H1 (cell line): ENCODE measurements around the gene LRRC18. TPM values are rescaled to one million over a fixed set of nuclear protein-coding genes. Genes with fewer than 3 reads are reported as not detected.

Source experiments
- GABPA ChIP-seq: IDR thresholded peaks from 2 replicates; pipeline ENCODE4 v1.6.1; 2011; ENCODE audit warnings: mild to moderate bottlenecking, low read length, moderate library complexity, borderline replicate concordance; ENCODE audit not compliant: insufficient read depth
- polyA plus RNA-seq, 7 experiments: library from polyadenylated mRNA; depleted of rRNA in 3 of 7; stranded (reverse) in 5 of 7; unstranded in 2 of 7; fragments of >200 nt in 5 of 7; fragments of 200-250 nt in 2 of 7; gene quantifications; 1 replicate in 5 of 7; 2 replicates in 1 of 7; 4 replicates in 1 of 7; pipeline versions ENCODE4 v1.2.1 to v1.2.3, GENCODE V29; 2011 to 2013; ENCODE audit warnings: missing spikeins in 2 of 7, mixed read lengths in 2 of 7
- total RNA-seq: library from RNA; stranded (reverse); fragmentation: NEBNext Ultra II Directional; extraction: Animal tissue kit (Norgen Biotek cat#: 25700); gene quantifications from 2 replicates; pipeline ENCODE4 v1.2.1, GENCODE V29; 2021
- TF ChIP-seq, protein P1 (sequence below): fragments of 300-600 bp; sonication (generic); IDR thresholded peaks from 2 replicates; pipeline ENCODE4 v1.7.1; 2012; ENCODE audit warnings: low read length, moderate library complexity, mild to moderate bottlenecking, inconsistent platforms; ENCODE audit not compliant: insufficient replicate concordance

Gene LRRC18
- total and polyA plus RNA-seq, 2 of the 8 experiments (the other 6 are each of a cell fraction or from before 2014, with no cell fraction given), result not detected

DNA sequence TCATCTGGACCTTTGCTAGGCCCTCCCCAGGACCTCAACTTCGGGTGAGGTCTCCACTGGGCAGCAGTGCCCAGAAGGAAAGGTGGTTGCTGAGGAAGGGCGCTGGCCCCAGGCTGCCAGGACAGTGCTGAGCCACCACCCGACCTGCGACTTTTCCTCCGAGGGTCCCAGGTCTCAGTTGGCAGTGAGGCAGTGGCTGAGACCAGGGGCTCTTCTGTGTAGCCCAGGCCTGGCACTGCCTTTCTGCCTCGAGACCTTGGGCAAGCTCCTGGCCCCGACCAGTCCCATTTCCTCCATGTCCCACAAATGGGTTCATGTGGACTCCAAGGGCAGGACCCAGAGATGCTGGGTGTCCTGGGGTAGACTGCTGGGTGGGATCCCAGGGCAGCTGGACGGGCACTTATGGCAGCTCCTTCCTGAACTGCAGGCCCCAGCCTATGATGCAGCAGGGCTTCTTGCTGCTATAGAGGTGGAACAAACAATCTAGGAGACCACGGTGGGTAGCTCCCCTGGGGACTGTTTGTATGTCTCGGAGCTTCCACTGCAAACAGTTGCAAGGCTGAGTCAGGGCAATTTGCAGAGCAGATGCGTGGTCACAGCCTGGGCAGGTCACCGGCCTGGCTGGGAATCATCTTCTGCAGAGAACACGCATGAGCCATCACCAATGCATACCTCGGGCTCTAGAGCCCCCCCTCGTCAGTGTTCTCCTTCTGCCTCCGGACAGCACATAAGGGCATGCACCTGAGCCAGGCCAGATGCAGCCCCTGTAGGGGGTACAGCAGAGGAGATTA is 17.9 kb upstream of the LRRC18 start (continued):
- TF ChIP-seq, protein P1, sequence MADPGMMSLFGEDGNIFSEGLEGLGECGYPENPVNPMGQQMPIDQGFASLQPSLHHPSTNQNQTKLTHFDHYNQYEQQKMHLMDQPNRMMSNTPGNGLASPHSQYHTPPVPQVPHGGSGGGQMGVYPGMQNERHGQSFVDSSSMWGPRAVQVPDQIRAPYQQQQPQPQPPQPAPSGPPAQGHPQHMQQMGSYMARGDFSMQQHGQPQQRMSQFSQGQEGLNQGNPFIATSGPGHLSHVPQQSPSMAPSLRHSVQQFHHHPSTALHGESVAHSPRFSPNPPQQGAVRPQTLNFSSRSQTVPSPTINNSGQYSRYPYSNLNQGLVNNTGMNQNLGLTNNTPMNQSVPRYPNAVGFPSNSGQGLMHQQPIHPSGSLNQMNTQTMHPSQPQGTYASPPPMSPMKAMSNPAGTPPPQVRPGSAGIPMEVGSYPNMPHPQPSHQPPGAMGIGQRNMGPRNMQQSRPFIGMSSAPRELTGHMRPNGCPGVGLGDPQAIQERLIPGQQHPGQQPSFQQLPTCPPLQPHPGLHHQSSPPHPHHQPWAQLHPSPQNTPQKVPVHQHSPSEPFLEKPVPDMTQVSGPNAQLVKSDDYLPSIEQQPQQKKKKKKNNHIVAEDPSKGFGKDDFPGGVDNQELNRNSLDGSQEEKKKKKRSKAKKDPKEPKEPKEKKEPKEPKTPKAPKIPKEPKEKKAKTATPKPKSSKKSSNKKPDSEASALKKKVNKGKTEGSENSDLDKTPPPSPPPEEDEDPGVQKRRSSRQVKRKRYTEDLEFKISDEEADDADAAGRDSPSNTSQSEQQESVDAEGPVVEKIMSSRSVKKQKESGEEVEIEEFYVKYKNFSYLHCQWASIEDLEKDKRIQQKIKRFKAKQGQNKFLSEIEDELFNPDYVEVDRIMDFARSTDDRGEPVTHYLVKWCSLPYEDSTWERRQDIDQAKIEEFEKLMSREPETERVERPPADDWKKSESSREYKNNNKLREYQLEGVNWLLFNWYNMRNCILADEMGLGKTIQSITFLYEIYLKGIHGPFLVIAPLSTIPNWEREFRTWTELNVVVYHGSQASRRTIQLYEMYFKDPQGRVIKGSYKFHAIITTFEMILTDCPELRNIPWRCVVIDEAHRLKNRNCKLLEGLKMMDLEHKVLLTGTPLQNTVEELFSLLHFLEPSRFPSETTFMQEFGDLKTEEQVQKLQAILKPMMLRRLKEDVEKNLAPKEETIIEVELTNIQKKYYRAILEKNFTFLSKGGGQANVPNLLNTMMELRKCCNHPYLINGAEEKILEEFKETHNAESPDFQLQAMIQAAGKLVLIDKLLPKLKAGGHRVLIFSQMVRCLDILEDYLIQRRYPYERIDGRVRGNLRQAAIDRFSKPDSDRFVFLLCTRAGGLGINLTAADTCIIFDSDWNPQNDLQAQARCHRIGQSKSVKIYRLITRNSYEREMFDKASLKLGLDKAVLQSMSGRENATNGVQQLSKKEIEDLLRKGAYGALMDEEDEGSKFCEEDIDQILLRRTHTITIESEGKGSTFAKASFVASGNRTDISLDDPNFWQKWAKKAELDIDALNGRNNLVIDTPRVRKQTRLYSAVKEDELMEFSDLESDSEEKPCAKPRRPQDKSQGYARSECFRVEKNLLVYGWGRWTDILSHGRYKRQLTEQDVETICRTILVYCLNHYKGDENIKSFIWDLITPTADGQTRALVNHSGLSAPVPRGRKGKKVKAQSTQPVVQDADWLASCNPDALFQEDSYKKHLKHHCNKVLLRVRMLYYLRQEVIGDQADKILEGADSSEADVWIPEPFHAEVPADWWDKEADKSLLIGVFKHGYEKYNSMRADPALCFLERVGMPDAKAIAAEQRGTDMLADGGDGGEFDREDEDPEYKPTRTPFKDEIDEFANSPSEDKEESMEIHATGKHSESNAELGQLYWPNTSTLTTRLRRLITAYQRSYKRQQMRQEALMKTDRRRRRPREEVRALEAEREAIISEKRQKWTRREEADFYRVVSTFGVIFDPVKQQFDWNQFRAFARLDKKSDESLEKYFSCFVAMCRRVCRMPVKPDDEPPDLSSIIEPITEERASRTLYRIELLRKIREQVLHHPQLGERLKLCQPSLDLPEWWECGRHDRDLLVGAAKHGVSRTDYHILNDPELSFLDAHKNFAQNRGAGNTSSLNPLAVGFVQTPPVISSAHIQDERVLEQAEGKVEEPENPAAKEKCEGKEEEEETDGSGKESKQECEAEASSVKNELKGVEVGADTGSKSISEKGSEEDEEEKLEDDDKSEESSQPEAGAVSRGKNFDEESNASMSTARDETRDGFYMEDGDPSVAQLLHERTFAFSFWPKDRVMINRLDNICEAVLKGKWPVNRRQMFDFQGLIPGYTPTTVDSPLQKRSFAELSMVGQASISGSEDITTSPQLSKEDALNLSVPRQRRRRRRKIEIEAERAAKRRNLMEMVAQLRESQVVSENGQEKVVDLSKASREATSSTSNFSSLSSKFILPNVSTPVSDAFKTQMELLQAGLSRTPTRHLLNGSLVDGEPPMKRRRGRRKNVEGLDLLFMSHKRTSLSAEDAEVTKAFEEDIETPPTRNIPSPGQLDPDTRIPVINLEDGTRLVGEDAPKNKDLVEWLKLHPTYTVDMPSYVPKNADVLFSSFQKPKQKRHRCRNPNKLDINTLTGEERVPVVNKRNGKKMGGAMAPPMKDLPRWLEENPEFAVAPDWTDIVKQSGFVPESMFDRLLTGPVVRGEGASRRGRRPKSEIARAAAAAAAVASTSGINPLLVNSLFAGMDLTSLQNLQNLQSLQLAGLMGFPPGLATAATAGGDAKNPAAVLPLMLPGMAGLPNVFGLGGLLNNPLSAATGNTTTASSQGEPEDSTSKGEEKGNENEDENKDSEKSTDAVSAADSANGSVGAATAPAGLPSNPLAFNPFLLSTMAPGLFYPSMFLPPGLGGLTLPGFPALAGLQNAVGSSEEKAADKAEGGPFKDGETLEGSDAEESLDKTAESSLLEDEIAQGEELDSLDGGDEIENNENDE, result no peak
- TF ChIP-seq GABPA, result no peak
- TF ChIP-seq, all 59 proteins: peak for 0
